Adipocyte (in vitro differentiated cells): ENCODE data around the gene ZFYVE28.
A peak's percentile ranks its signal among the peaks of the same experiment; 100 is the strongest.

Experiments
- DNase-seq: peaks from one replicate; pipeline ENCODE4 v3.0.0-alpha.2; 2015; ENCODE audit warnings: low read depth
- H3K27me3 ChIP-seq: replicated peaks from 2 replicates; pipeline ENCODE4 v1.7.0; 2013; ENCODE audit warnings: mild to moderate bottlenecking, low read length, moderate library complexity; ENCODE audit not compliant: control insufficient read depth, insufficient read depth
- H3K36me3 ChIP-seq: 2 replicates; pipeline ENCODE4 v1.7.0; 2013; ENCODE audit warnings: low read length, mild to moderate bottlenecking, moderate library complexity; ENCODE audit not compliant: control insufficient read depth, insufficient read depth, severe bottlenecking
- H3K4me1 ChIP-seq: 2 replicates; pipeline ENCODE4 v1.7.0; 2013; ENCODE audit warnings: mild to moderate bottlenecking, low read length, moderate library complexity; ENCODE audit not compliant: control insufficient read depth, insufficient read depth
- H3K4me3 ChIP-seq: 2 replicates; pipeline ENCODE4 v1.7.0; 2013; ENCODE audit warnings: mild to moderate bottlenecking, low read length, moderate library complexity
- H3K9ac ChIP-seq: 2 replicates; pipeline ENCODE4 v1.7.0; 2013; ENCODE audit warnings: mild to moderate bottlenecking, low read length, moderate library complexity
- H3K9me3 ChIP-seq: 2 replicates; pipeline ENCODE4 v1.7.0; 2013; ENCODE audit warnings: mild to moderate bottlenecking, low read length, moderate library complexity; ENCODE audit not compliant: control insufficient read depth

The ZFYVE28 gene

GRCh38 chr4:2257361-2258081 lies 160.9 kb downstream of the ZFYVE28 start:
- Histone ChIP-seq H3K36me3 (peaks cover 29% of the 10 kb centered on the region), H3K4me1 (peaks cover 45% of the 10 kb centered on the region), H3K27me3 (no peaks in the 10 kb centered on the region), H3K4me3 (no peak overlapping the region), H3K9ac (peak overlapping the region; percentile 19), H3K9me3 (no peaks in the 10 kb centered on the region)
- no peak for DNase-seq

- Histone ChIP-seq H3K4me1 (peaks cover 45% of the 10 kb centered on the region), H3K36me3 (peaks cover 32% of the 10 kb centered on the region), H3K4me3 (no peak overlapping the region), H3K9me3 (no peaks in the 10 kb centered on the region), H3K9ac (peak overlapping the region; percentile 5), H3K27me3 (no peaks in the 10 kb centered on the region)
- no peak for DNase-seq
Observed at GRCh38 chr4:2256781-2257191, 161.7 kb downstream of the ZFYVE28 start.

GRCh38 chr4:2256156-2256731 lies 162.2 kb downstream of the ZFYVE28 start:
- DNase-seq, result no peak
- Histone ChIP-seq H3K4me3 (no peak overlapping the region), H3K36me3 (peaks cover 37% of the 10 kb centered on the region), H3K27me3 (no peaks in the 10 kb centered on the region), H3K9me3 (no peaks in the 10 kb centered on the region), H3K4me1 (peaks cover 45% of the 10 kb centered on the region), H3K9ac (peak overlapping the region; percentile 25)

- Histone ChIP-seq H3K9ac (peak overlapping the region; percentile 25), H3K27me3 (no peaks in the 10 kb centered on the region), H3K4me3 (no peak overlapping the region), H3K36me3 (peaks cover 43% of the 10 kb centered on the region), H3K9me3 (no peaks in the 10 kb centered on the region), H3K4me1 (peaks cover 43% of the 10 kb centered on the region)
- no peak for DNase-seq
Observed at GRCh38 chr4:2255501-2256155, 162.8 kb downstream of the ZFYVE28 start.

- DNase-seq, result no peak
- Histone ChIP-seq H3K9ac (no peak overlapping the region), H3K4me1 (peaks cover 36% of the 10 kb centered on the region), H3K9me3 (no peaks in the 10 kb centered on the region), H3K4me3 (no peak overlapping the region), H3K27me3 (no peaks in the 10 kb centered on the region), H3K36me3 (peaks cover 50% of the 10 kb centered on the region)
Observed at GRCh38 chr4:2254665-2255500, 163.6 kb downstream of the ZFYVE28 start.

- no peak overlapping the region for H3K9ac ChIP-seq
- peaks cover 23% of the 10 kb centered on the region for H3K4me1 ChIP-seq
- no peaks in the 10 kb centered on the region for H3K9me3 ChIP-seq
- DNase-seq, result no peak
- no peak overlapping the region for H3K4me3 ChIP-seq
- H3K27me3 ChIP-seq, result no peaks in the 10 kb centered on the region
- peaks cover 62% of the 10 kb centered on the region for H3K36me3 ChIP-seq
Observed at GRCh38 chr4:2253160-2254084, 165.0 kb downstream of the ZFYVE28 start.

GRCh38 chr4:2252530-2253091 lies 165.8 kb downstream of the ZFYVE28 start:
- Histone ChIP-seq H3K36me3 (peaks cover 65% of the 10 kb centered on the region), H3K27me3 (no peaks in the 10 kb centered on the region), H3K9ac (no peak overlapping the region), H3K4me3 (no peak overlapping the region), H3K9me3 (no peaks in the 10 kb centered on the region), H3K4me1 (peaks cover 21% of the 10 kb centered on the region)
- no peak for DNase-seq

GRCh38 chr4:2251795-2252529 lies 166.5 kb downstream of the ZFYVE28 start:
- peaks cover 65% of the 10 kb centered on the region for H3K36me3 ChIP-seq
- no peaks in the 10 kb centered on the region for H3K9me3 ChIP-seq
- H3K9ac ChIP-seq, result no peak overlapping the region
- H3K27me3 ChIP-seq, result no peaks in the 10 kb centered on the region
- DNase-seq, result no peak
- H3K4me1 ChIP-seq, result peaks cover 15% of the 10 kb centered on the region
- H3K4me3 ChIP-seq, result no peak overlapping the region

- no peaks in the 10 kb centered on the region for H3K27me3 ChIP-seq
- no peaks in the 10 kb centered on the region for H3K9me3 ChIP-seq
- peaks cover 65% of the 10 kb centered on the region for H3K36me3 ChIP-seq
- H3K4me3 ChIP-seq, result no peak overlapping the region
- no peak overlapping the region for H3K9ac ChIP-seq
- peaks cover 8% of the 10 kb centered on the region for H3K4me1 ChIP-seq
- DNase-seq, result no peak
Observed at GRCh38 chr4:2251073-2251794, 167.2 kb downstream of the ZFYVE28 start.
